Heart left ventricle (tissue), 13 donors: ENCODE results near the gene RIN3.

Experiments
- POLR2A ChIP-seq, 2 donors: fragments of 450-650 bp; IDR thresholded peaks; one replicate each; pipeline ENCODE4 v1.6.1; 2017; ENCODE audit warnings: antibody characterized with exemption in 2 of 2, mild to moderate bottlenecking in 2 of 2, moderate library complexity in 2 of 2
- TF ChIP-seq, protein P1 (sequence below), 12 donors: fragments of 200-600 bp; sonication (generic) in 4 of 12; IDR thresholded peaks; one replicate each; pipeline versions ENCODE4 v1.5.0 to v1.8.0; 2018 to 2022; ENCODE audit warnings: antibody characterized with exemption in 12 of 12, mild to moderate bottlenecking in 5 of 12
- donor health status: ischemic (EF 13 %, LVEDD 7.1; RV severe dilation, severe dysfunction).
- donor health status: DM: no; HTN: yes; CAD: no.
- donor health status: DM: no; HTN: no; CAD: no.
- donor health status: ischemic (EF 25% LVEDD 6.9; RV normal size, moderate dysfunction).
- donor health status: ischemic (EF 25% LVEDD 5.7; RV mildly dilated, moderate dysfunction).
- donor health status: ischemic (EF 35%, LVEDD 5.7; RV mildly dilated, moderate dysfunction).
- donor health status: nonischemic (EF 11% LVEDD 7.7; RV severe dilation, severe dysfunction).
- donor health status: DM: yes; HTN: yes; CAD: no.
- donor health status: PGD.
- donor health status: ischemic (EF 29% LVEDD 5.4; RV normal size, mild dysfunction).
- donor health status: nonischemic (EF 23%, LVEDD 6.1; RV moderate dilation, normal function).

DNA sequence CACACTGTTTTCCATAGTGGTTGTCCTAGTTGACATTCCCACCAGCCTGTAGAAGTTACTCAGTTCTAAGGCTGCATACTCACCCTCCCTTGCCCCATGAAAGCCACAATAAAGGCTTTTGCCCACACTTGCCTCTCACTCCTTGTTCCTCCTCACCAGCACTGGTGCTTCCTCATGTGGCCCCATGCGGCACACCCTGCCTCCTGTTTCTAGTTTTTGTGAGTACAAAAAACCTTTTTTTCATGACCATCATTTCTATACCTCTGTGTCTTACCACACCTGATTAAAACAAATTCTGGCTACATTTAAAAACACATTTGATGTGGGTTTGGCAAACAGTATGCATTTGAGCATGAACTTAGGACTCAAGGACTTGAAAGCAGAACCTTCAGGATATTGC lies 40.7 kb upstream of the RIN3 start:
- TF ChIP-seq, protein P1, sequence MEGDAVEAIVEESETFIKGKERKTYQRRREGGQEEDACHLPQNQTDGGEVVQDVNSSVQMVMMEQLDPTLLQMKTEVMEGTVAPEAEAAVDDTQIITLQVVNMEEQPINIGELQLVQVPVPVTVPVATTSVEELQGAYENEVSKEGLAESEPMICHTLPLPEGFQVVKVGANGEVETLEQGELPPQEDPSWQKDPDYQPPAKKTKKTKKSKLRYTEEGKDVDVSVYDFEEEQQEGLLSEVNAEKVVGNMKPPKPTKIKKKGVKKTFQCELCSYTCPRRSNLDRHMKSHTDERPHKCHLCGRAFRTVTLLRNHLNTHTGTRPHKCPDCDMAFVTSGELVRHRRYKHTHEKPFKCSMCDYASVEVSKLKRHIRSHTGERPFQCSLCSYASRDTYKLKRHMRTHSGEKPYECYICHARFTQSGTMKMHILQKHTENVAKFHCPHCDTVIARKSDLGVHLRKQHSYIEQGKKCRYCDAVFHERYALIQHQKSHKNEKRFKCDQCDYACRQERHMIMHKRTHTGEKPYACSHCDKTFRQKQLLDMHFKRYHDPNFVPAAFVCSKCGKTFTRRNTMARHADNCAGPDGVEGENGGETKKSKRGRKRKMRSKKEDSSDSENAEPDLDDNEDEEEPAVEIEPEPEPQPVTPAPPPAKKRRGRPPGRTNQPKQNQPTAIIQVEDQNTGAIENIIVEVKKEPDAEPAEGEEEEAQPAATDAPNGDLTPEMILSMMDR (IDR thresholded peaks at IDR 0.05) = no peak
- no peak for TF ChIP-seq POLR2A (IDR thresholded peaks at IDR 0.05)
